HG02798 (cell line): ENCODE measurements around the gene PRLH.

Experiments
- ATAC-seq: cut with Tn5 transposase; IDR thresholded peaks from one replicate; pipeline ENCODE4 v1.9.1; 2021; ENCODE audit warnings: mild to moderate bottlenecking; ENCODE audit not compliant: unreplicated experiment, poor library complexity

The PRLH gene

DNA sequence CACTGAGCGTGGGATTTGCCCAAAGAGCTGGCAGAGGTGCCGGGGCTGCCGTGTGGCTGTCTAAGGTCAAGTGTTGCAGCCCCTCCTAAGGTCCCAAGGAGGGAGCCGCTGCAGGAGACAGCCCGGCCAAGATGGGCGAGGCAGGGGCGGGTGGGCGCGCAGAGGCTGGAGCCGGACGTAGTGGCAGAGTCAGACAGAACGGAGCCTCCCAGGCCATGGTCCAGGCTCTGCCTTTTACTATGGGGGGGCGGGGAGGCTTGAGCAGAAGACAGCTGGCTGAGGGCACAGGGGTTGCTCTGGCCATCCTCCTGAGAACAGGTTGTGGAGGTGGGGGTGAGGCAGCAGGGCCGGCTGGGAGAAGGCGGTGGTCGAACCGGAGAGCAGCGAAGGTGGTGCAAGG lies 27.5 kb upstream of the PRLH start:
- ATAC-seq = no peak

DNA sequence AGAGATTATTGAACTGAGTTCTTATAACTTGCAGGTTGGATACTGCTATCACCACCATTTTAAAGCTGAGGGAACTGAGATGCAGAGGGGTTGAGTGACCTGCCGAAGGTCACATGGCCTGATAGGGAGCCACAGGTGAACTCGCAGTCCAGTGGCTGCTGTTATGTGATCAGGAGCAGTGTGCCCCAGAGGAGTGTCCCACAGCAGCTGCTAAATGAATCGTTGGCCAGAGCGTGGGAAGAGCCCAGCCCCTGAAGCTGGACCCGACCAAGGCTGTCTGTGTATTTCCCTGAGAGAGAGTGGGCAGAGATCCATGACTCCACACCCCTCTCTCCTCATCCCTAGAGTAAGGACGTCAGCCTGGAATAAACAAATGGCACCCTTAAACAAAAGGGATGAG lies 26.7 kb upstream of the PRLH start:
- no peak for ATAC-seq

DNA sequence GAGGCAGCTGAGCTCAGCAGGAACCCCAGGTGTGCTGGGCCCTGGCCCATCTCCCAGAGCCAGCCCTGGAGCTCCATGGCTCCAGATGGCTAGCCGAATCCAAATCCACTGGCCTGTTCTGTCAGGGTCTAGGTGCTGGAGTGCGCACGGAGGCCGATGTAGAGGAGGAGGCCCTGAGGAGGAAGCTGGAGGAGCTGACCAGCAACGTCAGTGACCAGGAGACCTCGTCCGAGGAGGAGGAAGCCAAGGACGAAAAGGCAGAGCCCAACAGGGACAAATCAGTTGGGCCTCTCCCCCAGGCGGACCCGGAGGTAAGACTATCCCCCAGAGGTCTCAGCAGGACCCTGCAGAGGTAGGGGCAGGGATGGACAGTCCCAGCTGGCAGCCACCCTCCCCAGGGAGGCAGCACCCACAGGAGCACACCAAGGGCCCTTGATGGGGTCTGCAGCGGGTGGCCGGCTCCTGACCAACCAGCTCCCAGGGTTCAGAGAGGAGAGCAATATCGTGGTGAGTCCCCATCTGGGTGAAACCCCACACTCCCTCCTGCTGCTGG lies 26.1 kb upstream of the PRLH start:
- ATAC-seq = no peak

DNA sequence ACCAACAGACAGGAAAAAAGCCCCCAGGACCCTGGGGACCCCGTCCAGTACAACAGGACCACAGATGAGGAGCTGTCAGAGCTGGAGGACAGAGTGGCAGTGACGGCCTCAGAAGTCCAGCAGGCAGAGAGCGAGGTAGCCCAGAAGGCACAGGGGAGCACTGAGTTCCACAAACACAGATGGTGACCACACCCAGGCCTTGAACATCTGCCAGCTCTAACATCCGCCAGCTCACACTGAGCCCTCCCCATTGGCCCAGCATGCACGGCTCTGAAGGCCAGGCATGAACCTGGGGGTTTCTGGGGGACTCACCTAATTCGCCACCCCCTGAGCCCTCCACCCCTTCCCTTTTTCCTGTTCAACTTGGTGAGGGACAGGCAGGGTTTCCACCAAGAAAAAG lies 25.6 kb upstream of the PRLH start:
- ATAC-seq = no peak

- ATAC-seq = no peak
Observed at GRCh38 chr2:237541243-237541642, 25.1 kb upstream of the PRLH start.

DNA sequence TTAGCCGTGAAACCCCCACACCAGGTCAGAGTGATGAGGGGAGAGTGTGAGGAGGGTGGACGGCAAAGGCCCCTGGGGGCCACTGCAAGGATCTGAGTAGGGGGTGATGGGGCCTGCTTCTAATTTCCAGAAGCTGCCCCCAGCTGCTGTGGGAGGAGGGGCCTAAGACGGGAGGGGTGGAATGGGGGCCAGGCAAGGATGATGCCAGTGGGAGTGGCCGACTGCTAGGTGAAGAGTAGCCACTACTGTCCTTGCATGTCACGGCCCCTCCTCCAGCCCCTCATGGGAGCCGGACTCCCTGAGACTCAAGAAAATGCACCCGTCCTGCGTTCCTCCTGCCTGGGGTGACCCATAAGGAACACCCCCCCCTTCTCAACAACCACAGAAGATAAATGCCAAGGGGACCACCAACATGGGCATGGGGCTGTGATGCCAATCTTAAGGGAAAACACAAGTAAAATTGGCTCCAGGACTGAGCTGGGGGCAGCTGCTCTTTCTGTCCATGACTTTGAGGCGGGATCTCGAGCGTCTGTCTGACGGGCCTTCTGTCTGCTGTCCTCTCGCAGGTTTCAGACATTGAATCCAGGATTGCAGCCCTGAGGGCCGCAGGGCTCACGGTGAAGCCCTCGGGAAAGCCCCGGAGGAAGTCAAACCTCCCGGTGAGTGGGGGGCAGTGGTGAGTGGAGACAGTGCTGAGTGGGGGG lies 24.2 kb upstream of the PRLH start:
- no peak for ATAC-seq

GRCh38 chr2:237546040-237546875 lies 20.1 kb upstream of the PRLH start:
- ATAC-seq = no peak

GRCh38 chr2:237546876-237547395 lies 19.4 kb upstream of the PRLH start:
- ATAC-seq = no peak

DNA sequence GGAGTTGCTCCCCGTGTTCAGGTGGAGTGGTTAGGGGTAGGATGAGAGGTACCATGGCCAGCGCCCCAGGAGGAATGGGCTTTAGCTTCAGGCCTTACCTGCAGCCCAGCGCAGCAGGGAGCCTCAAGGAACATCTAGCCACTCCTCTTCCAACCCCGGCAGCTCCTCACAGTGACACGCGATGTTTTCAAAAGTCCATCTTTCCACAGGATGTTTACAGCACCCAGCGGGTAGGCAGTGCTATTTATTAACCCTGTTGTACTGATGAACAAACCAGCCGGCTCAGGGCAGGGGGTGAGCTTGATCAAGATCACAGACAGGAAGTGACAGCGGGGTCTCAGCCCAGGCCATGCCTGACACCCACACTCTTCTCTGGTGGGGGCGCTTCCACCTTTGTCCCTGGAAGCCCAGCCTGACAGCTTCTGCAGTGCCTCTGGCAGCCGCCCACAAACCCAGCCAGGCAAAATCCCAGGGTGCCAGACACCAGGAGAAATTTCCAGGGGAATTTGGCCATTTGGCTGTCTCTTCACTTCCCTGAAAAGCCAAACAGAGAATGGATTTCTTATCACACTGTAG lies 18.4 kb upstream of the PRLH start:
- ATAC-seq = no peak

GRCh38 chr2:237549216-237549615 lies 17.2 kb upstream of the PRLH start:
- ATAC-seq = no peak

- ATAC-seq = no peak
Observed at GRCh38 chr2:237549643-237550415, 16.5 kb upstream of the PRLH start.

- no peak for ATAC-seq
Observed at GRCh38 chr2:237551071-237551574, 15.3 kb upstream of the PRLH start.

GRCh38 chr2:237552908-237553307 lies 13.5 kb upstream of the PRLH start:
- ATAC-seq = no peak

GRCh38 chr2:237553948-237554347 lies 12.4 kb upstream of the PRLH start:
- ATAC-seq = peak; percentile 48

GRCh38 chr2:237555560-237555959 lies 10.8 kb upstream of the PRLH start:
- ATAC-seq = no peak

DNA sequence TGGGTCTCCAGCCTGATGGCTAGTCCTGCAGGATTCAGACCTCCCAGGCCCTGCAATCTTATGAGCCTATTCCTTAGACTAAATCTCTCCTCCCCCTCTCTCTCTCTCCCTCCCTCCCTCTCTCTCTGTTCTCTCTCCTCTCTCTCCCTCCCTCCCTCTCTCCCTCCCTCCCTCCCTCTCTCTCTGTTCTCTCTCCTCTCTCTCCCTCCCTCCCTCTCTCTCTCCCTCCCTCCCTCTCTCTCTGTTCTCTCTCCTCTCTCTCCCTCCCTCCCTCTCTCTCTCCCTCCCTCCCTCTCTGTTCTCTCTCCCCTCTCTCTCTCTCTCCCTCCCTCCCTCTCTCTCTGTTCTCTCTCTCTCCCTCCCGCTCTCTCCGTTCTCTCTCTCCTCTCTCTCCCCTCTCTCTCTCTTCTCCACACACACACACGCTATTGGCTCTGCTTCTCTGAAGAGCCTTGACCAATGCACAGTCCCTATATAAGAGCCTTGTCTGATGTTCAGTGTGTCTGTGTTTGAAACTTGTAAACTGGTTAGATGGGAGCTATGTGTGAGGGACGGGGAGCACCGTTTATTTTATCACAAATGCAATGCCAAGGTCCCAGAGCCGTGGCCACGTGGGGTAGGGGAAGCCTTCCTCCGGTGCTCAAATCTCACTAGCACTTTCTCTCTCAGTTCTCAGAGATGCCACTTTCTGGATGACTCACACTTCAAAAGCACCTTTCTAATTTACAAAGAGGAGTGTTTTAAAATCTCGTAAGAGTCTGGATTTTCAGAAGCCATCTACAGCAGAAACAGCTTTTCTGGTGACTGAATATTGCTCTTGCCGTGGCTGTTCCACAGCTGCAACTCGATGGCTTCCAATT lies 9.4 kb upstream of the PRLH start:
- peak; percentile 92 for ATAC-seq

DNA sequence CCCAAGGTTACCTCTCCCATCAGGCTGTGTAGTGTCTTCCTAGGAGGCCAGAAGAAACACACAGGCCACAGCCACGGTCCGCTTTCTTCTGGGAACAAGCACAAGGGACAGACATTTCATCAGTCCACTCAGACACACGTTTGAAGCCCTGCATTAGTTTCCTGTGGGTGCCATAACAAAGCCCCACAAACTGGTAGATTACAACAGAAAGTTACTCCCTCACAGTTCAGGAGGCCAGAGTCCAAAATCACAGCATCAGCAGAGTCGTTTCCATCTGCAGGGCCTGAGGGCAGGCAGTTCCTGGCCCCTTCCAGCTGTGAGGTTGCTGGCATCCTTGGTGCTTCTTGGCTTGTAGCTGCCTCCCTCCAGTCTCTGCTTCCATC lies 8.8 kb upstream of the PRLH start:
- ATAC-seq = peak; percentile 9

DNA sequence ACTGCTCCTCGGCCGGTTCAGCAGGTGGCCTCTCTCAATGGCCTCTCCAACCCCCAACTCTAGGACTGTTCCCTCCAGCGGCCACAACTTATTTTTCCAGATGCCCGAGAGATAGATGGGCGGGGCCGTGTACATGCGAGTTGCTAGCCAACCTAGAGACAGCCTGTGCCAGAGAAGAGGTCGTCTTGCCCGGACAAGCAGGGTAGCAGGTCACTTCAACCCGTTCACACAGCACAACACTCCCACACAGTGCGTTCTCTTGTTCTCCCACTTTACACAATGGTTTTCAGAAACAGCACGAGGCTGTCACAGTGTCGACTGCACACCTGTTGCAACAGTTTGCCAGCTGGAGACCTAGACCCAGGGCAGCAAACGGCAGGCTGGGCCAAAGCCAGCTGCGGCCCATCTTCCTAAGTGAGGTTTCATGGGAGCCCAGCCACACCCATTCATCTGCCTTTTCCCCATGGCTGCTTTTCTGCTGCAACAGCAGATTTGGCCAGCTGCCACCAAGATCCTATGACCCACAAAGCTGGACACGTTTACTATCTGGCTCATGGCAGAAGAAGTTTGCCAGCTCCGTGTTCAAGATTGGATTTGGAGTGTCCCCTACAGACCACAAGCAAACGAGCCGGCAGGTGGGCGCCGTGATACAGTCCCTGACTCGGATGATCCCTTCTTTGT lies 7.3 kb upstream of the PRLH start:
- ATAC-seq = no peak

GRCh38 chr2:237561221-237561620 lies 5.2 kb upstream of the PRLH start:
- no peak for ATAC-seq
